Measurements from ENCODE around the gene MRPL42. TPM values are rescaled to one million over a fixed set of nuclear protein-coding genes. Genes with fewer than 3 reads are reported as not detected.

The MRPL42 gene
- total RNA-seq, 4 donors from 2014 or later, result 22.9 to 59.9 (median 43.4) TPM

DNA sequence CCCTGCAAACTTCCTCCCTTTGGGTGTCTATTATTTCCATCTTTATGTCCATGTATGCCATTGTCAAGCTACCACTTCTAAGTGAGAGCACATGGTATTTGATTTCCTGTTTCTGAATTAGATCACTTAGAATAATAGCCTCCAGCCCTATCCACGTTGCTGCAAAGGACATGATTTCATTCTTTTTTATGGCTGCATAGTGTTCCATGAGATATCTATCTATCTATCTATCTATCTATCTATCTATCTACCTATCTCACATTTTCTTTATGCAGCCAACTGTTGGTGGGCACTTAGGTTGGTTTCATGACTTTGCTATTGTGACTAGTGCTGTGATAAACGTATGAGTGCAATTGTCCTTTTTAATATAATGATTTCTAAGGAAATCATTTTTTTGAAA, 11.2 kb upstream of the MRPL42 start:
- Histone ChIP-seq H3K27me3 (no peaks in the 10 kb centered on the region), H3K4me1 (no peaks in the 10 kb centered on the region), H3K36me3 (no peaks in the 10 kb centered on the region), H3K4me3 (no peak overlapping the region), H3K27ac (no peak overlapping the region), H3K9me3 (no peaks in the 10 kb centered on the region)
- TF ChIP-seq POLR2A (IDR thresholded peaks at IDR 0.05), result no peak
- TF ChIP-seq, protein P1, sequence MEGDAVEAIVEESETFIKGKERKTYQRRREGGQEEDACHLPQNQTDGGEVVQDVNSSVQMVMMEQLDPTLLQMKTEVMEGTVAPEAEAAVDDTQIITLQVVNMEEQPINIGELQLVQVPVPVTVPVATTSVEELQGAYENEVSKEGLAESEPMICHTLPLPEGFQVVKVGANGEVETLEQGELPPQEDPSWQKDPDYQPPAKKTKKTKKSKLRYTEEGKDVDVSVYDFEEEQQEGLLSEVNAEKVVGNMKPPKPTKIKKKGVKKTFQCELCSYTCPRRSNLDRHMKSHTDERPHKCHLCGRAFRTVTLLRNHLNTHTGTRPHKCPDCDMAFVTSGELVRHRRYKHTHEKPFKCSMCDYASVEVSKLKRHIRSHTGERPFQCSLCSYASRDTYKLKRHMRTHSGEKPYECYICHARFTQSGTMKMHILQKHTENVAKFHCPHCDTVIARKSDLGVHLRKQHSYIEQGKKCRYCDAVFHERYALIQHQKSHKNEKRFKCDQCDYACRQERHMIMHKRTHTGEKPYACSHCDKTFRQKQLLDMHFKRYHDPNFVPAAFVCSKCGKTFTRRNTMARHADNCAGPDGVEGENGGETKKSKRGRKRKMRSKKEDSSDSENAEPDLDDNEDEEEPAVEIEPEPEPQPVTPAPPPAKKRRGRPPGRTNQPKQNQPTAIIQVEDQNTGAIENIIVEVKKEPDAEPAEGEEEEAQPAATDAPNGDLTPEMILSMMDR (IDR thresholded peaks at IDR 0.05), result no peak
- WGBS, 2 donors, result 58 to 60% methylated on average over 2 of the region's 2 CpGs
- intact Hi-C loops (cut with DNase I), result no loop called here
- DNase-seq, result no peak

DNA sequence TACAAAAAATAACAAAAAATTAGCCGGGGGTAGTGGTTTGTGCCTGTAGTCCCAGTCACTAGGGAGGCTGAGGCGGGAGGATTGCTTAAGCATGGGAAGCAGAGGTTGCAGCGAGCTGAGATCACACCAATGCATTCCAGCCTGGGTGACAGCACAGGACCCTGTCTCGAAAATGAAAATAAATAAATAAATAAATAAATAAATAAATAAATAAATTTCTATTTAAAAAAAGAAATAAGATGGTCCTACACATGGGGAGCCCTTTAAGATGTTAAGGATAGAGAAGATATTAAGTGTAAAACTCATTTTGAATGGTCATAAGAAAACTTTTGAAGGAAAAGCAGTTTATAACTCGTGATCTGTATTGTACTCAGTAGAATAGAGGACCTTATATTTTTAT, 8.2 kb upstream of the MRPL42 start:
- Histone ChIP-seq H3K9me3 (no peaks in the 10 kb centered on the region), H3K4me1 (no peaks in the 10 kb centered on the region), H3K27me3 (no peaks in the 10 kb centered on the region), H3K27ac (no peak overlapping the region), H3K4me3 (no peak overlapping the region), H3K36me3 (no peaks in the 10 kb centered on the region)
- 89 to 92% methylated on average over 5 of the region's 5 CpGs for WGBS, 2 donors
- TF ChIP-seq POLR2A (IDR thresholded peaks at IDR 0.05), result no peak
- TF ChIP-seq, protein P1 (IDR thresholded peaks at IDR 0.05), result no peak
- intact Hi-C loops (cut with DNase I), result no loop called here
- DNase-seq, result no peak

DNA sequence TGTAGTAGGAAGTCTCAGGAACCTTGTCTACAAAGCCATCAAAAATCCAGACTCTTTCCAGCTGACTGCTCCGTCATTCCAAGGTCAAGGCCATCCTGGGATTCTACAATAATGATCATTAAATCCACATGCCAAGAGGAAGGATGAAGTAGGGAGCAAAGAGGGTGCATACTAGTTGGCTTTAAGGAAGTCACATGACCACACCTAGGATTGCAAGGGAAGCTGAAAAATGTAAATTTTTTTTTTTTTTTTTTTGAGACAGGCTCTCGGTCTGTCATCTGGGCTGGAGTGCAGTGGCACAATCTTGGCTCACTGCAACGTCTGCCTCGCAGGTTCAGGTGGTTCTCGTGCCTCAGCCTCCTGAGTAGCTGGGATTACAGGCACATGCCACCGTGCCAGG, 7.3 kb upstream of the MRPL42 start:
- Histone ChIP-seq H3K27me3 (no peaks in the 10 kb centered on the region), H3K4me1 (no peaks in the 10 kb centered on the region), H3K9me3 (no peaks in the 10 kb centered on the region), H3K4me3 (no peak overlapping the region), H3K27ac (no peak overlapping the region), H3K36me3 (no peaks in the 10 kb centered on the region)
- 66 to 67% methylated on average over 5 to 6 of the region's 6 CpGs for WGBS, 2 donors
- intact Hi-C loops (cut with DNase I), result no loop called here
- no peak for DNase-seq
- TF ChIP-seq, protein P1 (IDR thresholded peaks at IDR 0.05), result no peak
- TF ChIP-seq POLR2A (IDR thresholded peaks at IDR 0.05), result no peak

DNA sequence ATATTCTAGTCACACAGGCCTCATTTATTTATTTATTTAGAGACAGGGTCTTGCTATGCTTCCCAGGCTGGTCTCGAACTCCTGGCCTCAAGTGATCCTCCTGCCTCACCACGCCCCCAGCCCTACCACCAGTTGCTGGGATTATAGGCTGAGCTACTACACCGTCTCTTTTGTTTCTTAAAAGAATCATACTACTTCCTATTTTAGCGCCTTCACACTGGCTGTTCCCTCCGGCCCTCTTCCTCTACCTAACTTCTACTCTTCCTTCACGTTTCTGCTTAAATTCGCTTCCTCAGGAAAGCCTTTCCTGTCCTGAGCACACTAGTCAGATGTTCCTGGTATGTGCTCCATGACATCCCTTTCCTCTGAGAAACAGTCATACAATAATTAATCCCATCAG, 6.4 kb upstream of the MRPL42 start:
- H3K36me3 ChIP-seq, result no peaks in the 10 kb centered on the region
- TF ChIP-seq, protein P1 (IDR thresholded peaks at IDR 0.05), result no peak
- no peaks in the 10 kb centered on the region for H3K9me3 ChIP-seq
- no peak overlapping the region for H3K27ac ChIP-seq
- WGBS, 2 donors, result 61 to 74% methylated on average over 7 of the region's 7 CpGs
- no peaks in the 10 kb centered on the region for H3K4me1 ChIP-seq
- H3K4me3 ChIP-seq, result no peak overlapping the region
- DNase-seq, result no peak
- intact Hi-C loops (cut with DNase I), result no loop called here
- H3K27me3 ChIP-seq, result no peaks in the 10 kb centered on the region

DNA sequence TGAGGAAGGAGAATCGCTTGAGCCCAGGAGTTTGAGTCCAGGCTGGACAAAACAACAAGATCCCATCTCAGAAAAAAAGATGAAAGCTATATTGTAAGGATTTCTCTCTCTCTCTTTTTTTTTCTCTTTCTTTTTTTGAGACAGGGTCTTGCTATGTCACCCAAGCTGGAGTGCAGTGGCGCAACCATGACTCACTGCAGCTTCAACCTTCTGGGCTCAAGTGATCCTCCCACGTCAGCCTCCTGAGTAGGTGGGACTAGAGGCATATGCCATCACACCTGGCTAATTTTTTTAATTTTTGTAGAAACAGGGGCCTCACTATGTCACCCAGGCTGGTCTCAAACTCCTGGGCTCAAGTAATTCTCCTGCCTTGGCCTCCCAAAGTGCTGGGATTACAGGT, 5.8 kb upstream of the MRPL42 start:
- Histone ChIP-seq H3K4me1 (no peaks in the 10 kb centered on the region), H3K9me3 (no peaks in the 10 kb centered on the region), H3K27me3 (no peaks in the 10 kb centered on the region), H3K27ac (no peak overlapping the region), H3K36me3 (no peaks in the 10 kb centered on the region), H3K4me3 (no peak overlapping the region)
- WGBS, 2 donors, result 74 to 84% methylated on average over 3 of the region's 3 CpGs
- TF ChIP-seq, protein P1 (IDR thresholded peaks at IDR 0.05), result no peak
- no peak for TF ChIP-seq POLR2A (IDR thresholded peaks at IDR 0.05)
- no peak for DNase-seq
- intact Hi-C loops (cut with DNase I), result no loop called here

Data from esophagus squamous epithelium (tissue), 5 donors.